Measurements from ENCODE around the gene ARMC9. TPM values are rescaled to one million over a fixed set of nuclear protein-coding genes. Genes with fewer than 3 reads are reported as not detected.

Gene ARMC9
- total and polyA plus RNA-seq, 2 of the 13 experiments (the other 11 are each of a cell fraction or from before 2014, with no cell fraction given): 9.1 to 12.8 TPM

DNA sequence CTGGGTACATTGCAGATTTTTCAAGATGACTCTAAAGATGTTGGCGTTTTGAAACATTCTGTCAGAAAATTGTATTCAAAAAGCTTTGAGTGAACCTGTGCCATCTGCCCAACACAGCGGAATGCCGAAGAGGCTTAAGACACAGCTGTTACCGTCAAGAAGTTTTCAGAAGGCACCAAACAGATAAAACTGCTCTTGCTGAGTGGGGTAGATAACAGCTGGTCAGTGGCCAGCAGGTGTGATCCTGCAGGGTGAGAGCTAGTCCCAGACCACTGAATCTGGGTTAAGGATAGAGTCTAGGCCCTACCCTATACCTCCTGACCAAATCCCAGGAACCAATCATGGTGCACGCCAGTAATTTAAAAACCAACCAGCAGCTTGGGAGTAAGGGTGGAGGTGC, 136.6 kb downstream of the ARMC9 start:
- H3K9ac ChIP-seq (ENCODE audit: insufficient read depth, low read depth, low read length): no peak overlapping the region
- H4K20me1 ChIP-seq (ENCODE audit: insufficient read depth, low read length): no peaks in the 10 kb centered on the region
- H3K36me3 ChIP-seq (replicated peaks in 1 of 2; ENCODE audit: control insufficient read depth in 1 of 2, insufficient read depth in 2 of 2, low read length in 2 of 2): peaks cover 0 to 7% of the 10 kb centered on the region in 2 experiments; a peak in 1 of 5 replicates
- no peak overlapping the region for H2AFZ ChIP-seq (ENCODE audit: low read length)
- ChIA-PET POLR2A (no interaction called here), CTCF (ENCODE audit: low intra/inter-chr PET ratio, low total read pairs) (no interaction called here)
- peaks cover 10% of the 10 kb centered on the region for H3K4me1 ChIP-seq (ENCODE audit: insufficient read depth, low read length)
- H3K79me2 ChIP-seq (ENCODE audit: insufficient read depth, low read length): no peaks in the 10 kb centered on the region
- no peak overlapping the region for H3K4me2 ChIP-seq (ENCODE audit: low read depth, low read length)
- WGBS (ENCODE audit: low lambda C conversion rate): 95% methylated on average over 5 of the region's 5 CpGs
- no peak for TF ChIP-seq PHF5A (CRISPR knock-in tag; IDR thresholded peaks at IDR 0.05; ENCODE audit: low read depth, unreplicated experiment)
- TF ChIP-seq FOXK2 (IDR thresholded peaks at IDR 0.05): no peak
- TF ChIP-seq, protein P1, sequence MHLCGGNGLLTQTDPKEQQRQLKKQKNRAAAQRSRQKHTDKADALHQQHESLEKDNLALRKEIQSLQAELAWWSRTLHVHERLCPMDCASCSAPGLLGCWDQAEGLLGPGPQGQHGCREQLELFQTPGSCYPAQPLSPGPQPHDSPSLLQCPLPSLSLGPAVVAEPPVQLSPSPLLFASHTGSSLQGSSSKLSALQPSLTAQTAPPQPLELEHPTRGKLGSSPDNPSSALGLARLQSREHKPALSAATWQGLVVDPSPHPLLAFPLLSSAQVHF (CRISPR knock-in tag; IDR thresholded peaks at IDR 0.05): no peak
- no peak for TF ChIP-seq ZNF746 (CRISPR knock-in tag; IDR thresholded peaks at IDR 0.05)
- TF ChIP-seq THAP8 (CRISPR knock-in tag; IDR thresholded peaks at IDR 0.05; ENCODE audit: borderline replicate concordance): no peak
- TF ChIP-seq ZBTB3 (CRISPR knock-in tag; IDR thresholded peaks at IDR 0.05; ENCODE audit: borderline replicate concordance, low read depth): no peak
- TF ChIP-seq ZFY (CRISPR knock-in tag; IDR thresholded peaks at IDR 0.05): no peak
- TF ChIP-seq ZBTB43 (CRISPR knock-in tag; conservative IDR thresholded peaks at IDR 0.05): no peak
- no peak for TF ChIP-seq ZNF605 (CRISPR knock-in tag; IDR thresholded peaks at IDR 0.05)
- TF ChIP-seq MLX (CRISPR knock-in tag; IDR thresholded peaks at IDR 0.05): no peak
- TF ChIP-seq POLR2AphosphoS2 (IDR thresholded peaks at IDR 0.05; ENCODE audit: low read depth, low read length): no peak
- TF ChIP-seq ZNF775 (CRISPR knock-in tag; IDR thresholded peaks at IDR 0.05; ENCODE audit: borderline replicate concordance): no peak
- TF ChIP-seq GATA4 (IDR thresholded peaks at IDR 0.05; ENCODE audit: borderline replicate concordance, low read depth): no peak
- no peak for TF ChIP-seq CHD4 (IDR thresholded peaks at IDR 0.05; ENCODE audit: borderline replicate concordance, low read length)
- TF ChIP-seq, protein P2, sequence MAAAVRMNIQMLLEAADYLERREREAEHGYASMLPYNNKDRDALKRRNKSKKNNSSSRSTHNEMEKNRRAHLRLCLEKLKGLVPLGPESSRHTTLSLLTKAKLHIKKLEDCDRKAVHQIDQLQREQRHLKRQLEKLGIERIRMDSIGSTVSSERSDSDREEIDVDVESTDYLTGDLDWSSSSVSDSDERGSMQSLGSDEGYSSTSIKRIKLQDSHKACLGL (CRISPR knock-in tag; IDR thresholded peaks at IDR 0.05): no peak
- TF ChIP-seq ZNF251 (CRISPR knock-in tag; IDR thresholded peaks at IDR 0.05): no peak
- no peak for TF ChIP-seq MED8 (CRISPR knock-in tag; IDR thresholded peaks at IDR 0.05; ENCODE audit: insufficient replicate concordance)
- no peak for TF ChIP-seq ZFP90 (CRISPR knock-in tag; IDR thresholded peaks at IDR 0.05; ENCODE audit: borderline replicate concordance)
- TF ChIP-seq ZNF607 (CRISPR knock-in tag; IDR thresholded peaks at IDR 0.05; ENCODE audit: borderline replicate concordance): no peak
- no peak for TF ChIP-seq ZNF260 (CRISPR knock-in tag; IDR thresholded peaks at IDR 0.05; ENCODE audit: borderline replicate concordance, low read depth)
- intact Hi-C loops (cut with micrococcal nuclease; ENCODE audit: unreplicated experiment): no loop called here
- H3K4me3 ChIP-seq (replicated peaks in 1 of 3; ENCODE audit: insufficient read depth in 1 of 3, low read depth in 2 of 3, low read length in 3 of 3): no peak overlapping the region
- BruUV-seq (replicated peaks): no TSS peak
- no peak for FAIRE-seq
- no peaks in the 10 kb centered on the region for H3K27me3 ChIP-seq (ENCODE audit: control insufficient read depth in 1 of 2, insufficient read depth in 2 of 2, low read length in 2 of 2)
- no peak for ATAC-seq
- in situ Hi-C loops (cut with HindIII; ENCODE audit: extremely low pct_ligation_motif_present, low pct_unique_long_range_greater_than_20kb): no loop called here
- DNase-seq (ENCODE audit: low spot score): no peak
- H3K27ac ChIP-seq (ENCODE audit: extremely low read length, insufficient read depth, low read length): no peak overlapping the region
- no peaks in the 10 kb centered on the region for H3K9me3 ChIP-seq (ENCODE audit: low read length)

Data from HepG2 (cell line).